ENCODE data around the gene C2orf72. TPM values are rescaled to one million over a fixed set of nuclear protein-coding genes. Genes with fewer than 3 reads are reported as not detected.

C2orf72 gene
- total RNA-seq, result 1 to 10 TPM in 2 of 3 donors, under 1 TPM in 1; 0.16 to 7.2 (median 1.3) TPM

- H3K27me3 ChIP-seq, result peaks cover 0 to 19% of the 10 kb centered on the region in 2 donors
- no peaks in the 10 kb centered on the region for H3K9me3 ChIP-seq
- H3K4me3 ChIP-seq, result peak within 1 kb of the TSS in 2 of 3 donors; percentile 45 to 64
- intact Hi-C loops (cut with DNase I; ENCODE audit: low total_unique reads), result no loop called here
- no peak for TF ChIP-seq POLR2AphosphoS5 (IDR thresholded peaks at IDR 0.05)
- no peak for TF ChIP-seq POLR2A (IDR thresholded peaks at IDR 0.05)
- no peak for TF ChIP-seq CTCF (IDR thresholded peaks at IDR 0.05)
- no peaks in the 10 kb centered on the region for H3K36me3 ChIP-seq
- no peaks in the 10 kb centered on the region for H3K4me1 ChIP-seq
- DNase-seq (ENCODE audit: low spot score in 2 of 2), result no peak
- no peak within 1 kb of the TSS for H3K27ac ChIP-seq
Measured at GRCh38 chr2:231037202-231037730, at the start of gene C2orf72. C2orf72 (plus strand) TSS chr2:231037523; CDS start chr2:231037566, 43 bp downstream.

GRCh38 chr2:230989731-230990130 lies 47.6 kb upstream of the C2orf72 start:
- TF ChIP-seq POLR2AphosphoS5 (IDR thresholded peaks at IDR 0.05) (no peak), POLR2A (IDR thresholded peaks at IDR 0.05) (no peak), CTCF (IDR thresholded peaks at IDR 0.05) (no peak)
- H3K27ac ChIP-seq, result no peak overlapping the region
- no peaks in the 10 kb centered on the region for H3K36me3 ChIP-seq
- H3K27me3 ChIP-seq, result peaks cover 0 to 39% of the 10 kb centered on the region in 2 donors
- no peak for DNase-seq (ENCODE audit: low spot score in 2 of 2)
- H3K4me1 ChIP-seq, result no peaks in the 10 kb centered on the region
- intact Hi-C loops (cut with DNase I; ENCODE audit: low total_unique reads), result loop anchor here (5.0 kb wide), 1 partner anchor 157 kb away; no protein-coding TSS in a partner anchor
- no peaks in the 10 kb centered on the region for H3K9me3 ChIP-seq
- no peak overlapping the region for H3K4me3 ChIP-seq

- Histone ChIP-seq H3K36me3 (no peaks in the 10 kb centered on the region), H3K4me3 (no peak overlapping the region), H3K9me3 (no peaks in the 10 kb centered on the region), H3K4me1 (no peaks in the 10 kb centered on the region), H3K27me3 (peaks cover 0 to 39% of the 10 kb centered on the region in 2 donors), H3K27ac (no peak overlapping the region)
- no peak for DNase-seq (ENCODE audit: low spot score in 2 of 2)
- intact Hi-C loops (cut with DNase I; ENCODE audit: low total_unique reads), result loop anchor here (5.0 kb wide), 1 partner anchor 158 kb away; no protein-coding TSS in a partner anchor
- TF ChIP-seq POLR2AphosphoS5 (IDR thresholded peaks at IDR 0.05) (no peak), CTCF (IDR thresholded peaks at IDR 0.05) (no peak), POLR2A (IDR thresholded peaks at IDR 0.05) (no peak)
Measured at GRCh38 chr2:230990131-230990898, 47.0 kb upstream of the C2orf72 start.

- TF ChIP-seq CTCF (IDR thresholded peaks at IDR 0.05), result no peak
- TF ChIP-seq POLR2A (IDR thresholded peaks at IDR 0.05), result no peak
- no peak for TF ChIP-seq POLR2AphosphoS5 (IDR thresholded peaks at IDR 0.05)
- H3K4me1 ChIP-seq, result no peaks in the 10 kb centered on the region
- H3K4me3 ChIP-seq, result no peak overlapping the region
- H3K27me3 ChIP-seq, result peaks cover 0 to 39% of the 10 kb centered on the region in 2 donors
- H3K9me3 ChIP-seq, result no peaks in the 10 kb centered on the region
- no peak overlapping the region for H3K27ac ChIP-seq
- no peak for DNase-seq (ENCODE audit: low spot score in 2 of 2)
- no peaks in the 10 kb centered on the region for H3K36me3 ChIP-seq
- intact Hi-C loops (cut with DNase I; ENCODE audit: low total_unique reads), result loop anchor here (5.0 kb wide), 1 partner anchor 159 kb away; no protein-coding TSS in a partner anchor
Measured at GRCh38 chr2:230990899-230991150, 46.5 kb upstream of the C2orf72 start.

- intact Hi-C loops (cut with DNase I; ENCODE audit: low total_unique reads), result loop anchor here (5.0 kb wide), 1 partner anchor 159 kb away; no protein-coding TSS in a partner anchor
- DNase-seq (ENCODE audit: low spot score in 2 of 2), result no peak
- no peaks in the 10 kb centered on the region for H3K4me1 ChIP-seq
- H3K27me3 ChIP-seq, result peaks cover 0 to 35% of the 10 kb centered on the region in 2 donors
- no peaks in the 10 kb centered on the region for H3K36me3 ChIP-seq
- no peak for TF ChIP-seq POLR2AphosphoS5 (IDR thresholded peaks at IDR 0.05)
- TF ChIP-seq POLR2A (IDR thresholded peaks at IDR 0.05), result no peak
- TF ChIP-seq CTCF (IDR thresholded peaks at IDR 0.05), result no peak
- no peak overlapping the region for H3K4me3 ChIP-seq
- H3K27ac ChIP-seq, result no peak overlapping the region
- no peaks in the 10 kb centered on the region for H3K9me3 ChIP-seq
Measured at GRCh38 chr2:230991598-230991997, 45.7 kb upstream of the C2orf72 start.

Data from breast epithelium (tissue), 4 donors.